ENCODE results near the gene CERK.

- no peak for TF ChIP-seq TAF1 (IDR thresholded peaks at IDR 0.05; ENCODE audit: borderline replicate concordance, insufficient read depth, low read length)
- TF ChIP-seq SIN3A (IDR thresholded peaks at IDR 0.05; ENCODE audit: borderline replicate concordance, insufficient read depth, low read length), result no peak
These were observed 72.8 kb downstream of the CERK start for GRCh38 chr22:46665151-46665695.

Data from PFSK-1 (cell line).